GM19438 (cell line): ENCODE results near the gene OR2W3.

Experiments
- ATAC-seq: cut with Tn5 transposase; IDR thresholded peaks from one replicate; pipeline ENCODE4 v1.9.1; 2021; ENCODE audit warnings: low read depth; ENCODE audit not compliant: unreplicated experiment

OR2W3 gene

GRCh38 chr1:247895163-247895637 lies at the start of gene OR2W3:
OR2W3 (plus strand) TSS chr1:247895587; CDS start chr1:247895587, 0 bp downstream.
- ATAC-seq: no peak

GRCh38 chr1:247845693-247846017 lies 49.7 kb upstream of the OR2W3 start:
- ATAC-seq: no peak

DNA sequence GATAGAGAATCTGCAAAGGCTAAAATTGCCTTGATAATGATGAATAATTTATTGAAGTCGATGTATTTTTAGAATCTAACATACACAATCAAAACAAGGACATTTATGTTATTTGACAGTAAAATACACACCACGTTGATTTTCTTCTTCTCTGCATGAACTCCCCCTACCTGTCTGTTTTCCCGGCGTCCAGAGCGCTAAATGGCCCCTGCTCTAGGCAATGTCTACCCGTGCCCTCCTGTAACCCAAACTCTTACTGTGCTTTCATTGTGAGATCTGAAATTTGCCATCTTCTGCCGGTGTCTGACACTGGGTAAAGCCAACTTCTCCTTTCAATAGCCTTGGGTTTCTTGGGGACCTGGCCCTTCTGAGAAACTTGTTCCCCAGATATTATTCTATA lies 47.0 kb upstream of the OR2W3 start:
- no peak for ATAC-seq

DNA sequence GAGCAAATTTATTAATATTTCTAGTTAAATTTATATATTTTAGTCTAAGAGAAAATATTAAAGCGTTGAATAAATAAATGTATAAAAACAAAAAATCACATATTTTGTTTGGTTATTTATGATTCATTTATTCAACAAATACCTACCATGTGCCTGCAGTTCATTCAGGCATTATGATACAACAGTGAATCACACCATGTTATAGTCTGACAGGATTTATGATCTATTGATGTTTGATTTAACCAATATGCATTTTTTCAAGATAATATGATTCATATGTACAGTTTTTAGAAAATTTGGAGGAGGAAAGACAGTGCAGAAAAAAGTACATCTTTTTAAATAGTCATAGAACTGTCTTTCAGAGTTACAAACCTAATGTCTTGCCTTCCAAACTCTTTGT lies 45.8 kb upstream of the OR2W3 start:
- no peak for ATAC-seq

- ATAC-seq: no peak
Observed at GRCh38 chr1:247854899-247855545, 40.4 kb upstream of the OR2W3 start.

GRCh38 chr1:247855911-247856310 lies 39.5 kb upstream of the OR2W3 start:
- no peak for ATAC-seq

- ATAC-seq: peak; percentile 69
Observed at GRCh38 chr1:247857069-247857984, 38.1 kb upstream of the OR2W3 start, which contains the start of gene TRIM58. TRIM58 (plus strand) TSS chr1:247857187; CDS start chr1:247857247, 60 bp downstream.

- ATAC-seq: no peak
Observed at GRCh38 chr1:247857985-247858619, 37.3 kb upstream of the OR2W3 start.

DNA sequence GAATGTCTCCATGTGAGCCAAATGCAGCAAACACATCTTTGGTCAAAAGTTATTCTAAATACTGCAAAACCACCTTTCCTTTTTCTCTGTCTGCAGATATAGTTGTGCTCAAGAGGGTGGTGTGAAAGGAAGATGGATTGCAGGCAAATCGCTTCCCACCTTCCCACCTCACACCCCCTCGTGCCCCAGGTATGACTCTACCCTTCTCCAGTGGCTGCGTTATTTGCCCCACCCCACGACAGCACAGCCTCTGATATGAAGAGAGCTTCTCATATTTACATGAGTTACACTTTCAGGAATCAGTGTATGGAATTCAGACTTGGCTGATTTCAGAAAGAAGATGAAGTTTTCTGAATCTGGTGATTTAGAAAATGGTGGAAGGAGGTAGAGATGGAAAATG lies 32.6 kb upstream of the OR2W3 start:
- ATAC-seq: no peak

- ATAC-seq: no peak
Observed at GRCh38 chr1:247864644-247865043, 30.7 kb upstream of the OR2W3 start.

DNA sequence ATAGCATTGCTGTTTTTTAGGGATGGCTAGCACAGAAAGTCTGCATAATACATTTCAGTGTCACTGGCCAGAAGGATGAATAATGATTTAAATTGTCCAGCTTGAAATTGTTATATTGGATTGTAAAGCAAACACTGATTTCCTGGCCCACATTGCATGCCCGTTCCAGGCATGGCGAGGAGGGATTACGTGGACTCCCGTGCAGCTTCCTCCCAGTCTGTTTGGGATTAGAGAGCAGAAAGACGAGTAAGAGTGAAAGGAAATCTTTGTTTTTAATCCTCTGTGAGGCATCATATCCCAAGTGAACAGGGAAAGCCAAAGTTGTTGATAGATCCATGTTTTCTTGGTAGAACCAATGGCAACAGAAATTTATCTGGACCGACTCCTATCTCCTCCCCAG lies 30.0 kb upstream of the OR2W3 start:
- no peak for ATAC-seq

GRCh38 chr1:247883346-247883745 lies 12.0 kb upstream of the OR2W3 start:
- ATAC-seq: no peak

- ATAC-seq: no peak
Observed at GRCh38 chr1:247884797-247885413, 10.5 kb upstream of the OR2W3 start.

- ATAC-seq: no peak
Observed at GRCh38 chr1:247895976-247896375, 589 bp downstream of the OR2W3 start.

- ATAC-seq: no peak
Observed at GRCh38 chr1:247904122-247904521, 8.7 kb downstream of the OR2W3 start.

DNA sequence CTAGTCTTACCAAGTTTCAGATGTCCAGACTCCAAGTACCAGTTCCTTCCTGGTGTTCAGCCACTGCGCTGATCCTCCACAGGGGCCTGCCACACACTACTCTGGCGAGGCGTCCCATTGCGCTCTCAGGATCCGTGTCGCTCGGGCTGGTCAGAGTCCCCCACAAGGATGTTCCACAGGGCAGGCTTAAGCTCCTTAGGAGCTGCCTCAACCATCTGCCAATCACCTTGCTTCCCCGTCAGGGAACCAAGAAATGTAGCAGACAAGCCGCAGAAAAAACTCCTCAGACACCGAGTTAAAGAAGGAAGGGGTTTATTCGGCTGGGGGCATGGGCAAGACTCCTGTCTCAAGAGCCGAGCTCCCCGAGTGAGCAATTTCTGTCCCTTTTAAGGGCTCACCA lies 9.8 kb downstream of the OR2W3 start:
- no peak for ATAC-seq

DNA sequence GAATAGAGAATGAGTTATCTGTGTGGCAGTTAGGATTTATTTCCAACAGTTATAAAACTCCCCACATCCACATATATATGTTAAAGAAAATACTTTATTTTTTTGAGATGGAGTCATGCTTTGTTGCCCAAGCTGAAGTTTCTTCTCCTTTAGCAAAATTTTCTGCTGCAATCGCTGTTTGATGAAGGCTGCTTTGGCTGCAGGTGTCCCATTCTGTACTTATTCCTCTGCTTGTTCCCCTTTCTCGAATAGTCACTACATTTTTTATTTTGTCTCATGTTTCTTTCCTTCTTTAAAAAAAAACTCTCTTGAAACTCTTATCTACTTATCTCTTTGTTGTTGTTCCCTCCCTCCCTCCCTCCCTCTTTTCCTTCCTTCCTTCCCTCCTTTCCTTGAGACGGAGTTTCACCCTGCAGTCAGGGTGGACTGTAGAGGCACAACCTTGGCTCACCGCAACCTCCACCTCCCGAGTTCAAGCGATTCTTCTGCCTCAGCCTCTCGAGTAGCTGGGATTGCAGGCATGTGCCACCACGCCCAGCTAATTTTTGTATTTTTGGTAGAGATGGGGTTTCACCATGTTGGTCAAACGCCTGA lies 10.6 kb downstream of the OR2W3 start:
- ATAC-seq: no peak

- no peak for ATAC-seq
Observed at GRCh38 chr1:247906504-247907047, 11.2 kb downstream of the OR2W3 start.

DNA sequence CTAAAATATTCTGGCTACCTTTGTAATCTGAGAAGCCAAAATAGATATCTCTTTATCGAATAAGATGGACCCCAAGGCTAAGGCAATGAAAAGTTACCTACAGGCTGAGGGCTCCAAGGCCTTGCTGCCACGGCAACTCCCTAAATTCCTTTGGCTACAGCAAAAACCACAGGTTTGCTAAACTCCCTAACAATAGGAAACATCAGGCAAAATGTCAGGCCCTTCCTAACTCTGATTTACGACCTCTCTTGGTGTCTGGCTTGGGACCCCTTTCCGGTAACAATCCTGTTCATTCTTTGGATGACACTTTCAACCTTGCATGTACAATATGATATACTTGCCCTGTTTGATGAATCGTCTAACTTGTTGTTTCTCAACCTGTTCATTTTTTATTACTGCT lies 13.4 kb downstream of the OR2W3 start:
- ATAC-seq: no peak

GRCh38 chr1:247913786-247914185 lies 18.4 kb downstream of the OR2W3 start:
- ATAC-seq: no peak
